ENCODE measurements around the gene HIVEP1.
"Not testable (repeated sequence)": the region's sequence is repeated elsewhere in the genome, so short reads cannot be mapped to it uniquely, and the experiment has no call there.

The HIVEP1 gene

GRCh38 chr6:12163744-12164507 is 151.8 kb downstream of the HIVEP1 start:
- DNase-seq: no peak

GRCh38 chr6:12164508-12164770 is 152.3 kb downstream of the HIVEP1 start:
- no peak for DNase-seq

GRCh38 chr6:12165297-12165696 is 153.2 kb downstream of the HIVEP1 start:
- no peak for DNase-seq

- no peak for DNase-seq
These were observed 153.7 kb downstream of the HIVEP1 start for GRCh38 chr6:12165722-12166280.

GRCh38 chr6:12169377-12169776 is 157.3 kb downstream of the HIVEP1 start:
- DNase-seq: no peak

- no peak for DNase-seq
These were observed 158.4 kb downstream of the HIVEP1 start for GRCh38 chr6:12170351-12171092.

- no peak for DNase-seq
These were observed 159.6 kb downstream of the HIVEP1 start for GRCh38 chr6:12171717-12172116.

GRCh38 chr6:12172572-12172971 is 160.5 kb downstream of the HIVEP1 start:
- no peak for DNase-seq

GRCh38 chr6:12173181-12173580 is 161.1 kb downstream of the HIVEP1 start:
- no peak for DNase-seq

- no peak for DNase-seq
These were observed 161.5 kb downstream of the HIVEP1 start for GRCh38 chr6:12173661-12174060.

- no peak for DNase-seq
These were observed 162.8 kb downstream of the HIVEP1 start for GRCh38 chr6:12174878-12175277.

- DNase-seq: no peak
These were observed 163.5 kb downstream of the HIVEP1 start for GRCh38 chr6:12175626-12176025.

- not testable (repeated sequence) for DNase-seq
These were observed 164.7 kb downstream of the HIVEP1 start for GRCh38 chr6:12176782-12177181.

GRCh38 chr6:12178521-12178920 is 166.4 kb downstream of the HIVEP1 start:
- no peak for DNase-seq

- DNase-seq: no peak
These were observed 169.4 kb downstream of the HIVEP1 start for GRCh38 chr6:12181481-12181880.

- DNase-seq: no peak
These were observed 170.6 kb downstream of the HIVEP1 start for GRCh38 chr6:12182676-12183075.

- no peak for DNase-seq
These were observed 173.1 kb downstream of the HIVEP1 start for GRCh38 chr6:12185081-12185673.

GRCh38 chr6:12186528-12186927 is 174.4 kb downstream of the HIVEP1 start:
- DNase-seq: no peak

- DNase-seq: no peak
These were observed 177.0 kb downstream of the HIVEP1 start for GRCh38 chr6:12189150-12189549.

- DNase-seq: no peak
These were observed 177.5 kb downstream of the HIVEP1 start for GRCh38 chr6:12189661-12190060.

- DNase-seq: no peak
These were observed 178.1 kb downstream of the HIVEP1 start for GRCh38 chr6:12190252-12190651.

GRCh38 chr6:12196326-12196936 is 184.3 kb downstream of the HIVEP1 start:
- no peak for DNase-seq

- no peak for DNase-seq
These were observed 186.7 kb downstream of the HIVEP1 start for GRCh38 chr6:12198851-12199250.
